OCI-LY1 (cell line): ENCODE data around the gene BTNL9.

Experiments used
- H2AFZ ChIP-seq: fragments of 200-600 bp; sonication (generic), shearing (Covaris generic); 2 replicates; pipeline ENCODE4 v1.6.0; 2014; ENCODE audit warnings: antibody characterized with exemption, mild to moderate bottlenecking, low read length
- H3F3A ChIP-seq: fragments of 200-600 bp; sonication (generic), shearing (Covaris generic); 2 replicates; pipeline ENCODE4 v1.6.0; 2014; ENCODE audit warnings: mild to moderate bottlenecking, antibody characterized with exemption, low read length, moderate library complexity; ENCODE audit not compliant: insufficient read depth
- H3K27ac ChIP-seq: fragments of 200-600 bp; sonication (generic); 2 replicates; pipeline ENCODE4 v1.5.1; 2014; ENCODE audit warnings: low read length, mixed run types, mild to moderate bottlenecking, low read depth; ENCODE audit not compliant: poor library complexity, severe bottlenecking
- H3K27me3 ChIP-seq: fragments of 200-600 bp; sonication (generic); 2 replicates; pipeline ENCODE4 v1.6.0; 2014; ENCODE audit warnings: antibody characterized with exemption, mild to moderate bottlenecking, low read length, moderate library complexity; ENCODE audit not compliant: insufficient read depth
- H3K36me3 ChIP-seq: fragments of 200-600 bp; sonication (generic); 2 replicates; pipeline ENCODE4 v1.6.1; 2014; ENCODE audit warnings: mild to moderate bottlenecking, antibody characterized with exemption, low read length, moderate library complexity, mixed read lengths; ENCODE audit not compliant: insufficient read depth
- H3K4me1 ChIP-seq: fragments of 200-600 bp; sonication (generic); 2 replicates; pipeline ENCODE4 v1.5.1; 2014; ENCODE audit warnings: mild to moderate bottlenecking, low read length, moderate library complexity; ENCODE audit not compliant: insufficient read depth, severe bottlenecking
- H3K4me2 ChIP-seq: fragments of 200-600 bp; sonication (generic), shearing (Covaris generic); 2 replicates; pipeline ENCODE4 v1.6.1; 2014; ENCODE audit warnings: low read length
- H3K4me3 ChIP-seq: fragments of 200-600 bp; sonication (generic); 2 replicates; pipeline ENCODE4 v1.5.1; 2014; ENCODE audit warnings: low read length, low read depth, mild to moderate bottlenecking, mixed read lengths; ENCODE audit not compliant: poor library complexity, severe bottlenecking
- H3K79me2 ChIP-seq: fragments of 200-600 bp; shearing (Covaris generic); 2 replicates; pipeline ENCODE4 v1.6.1; 2016; ENCODE audit warnings: mixed run types, low read length, mixed read lengths; ENCODE audit not compliant: insufficient read depth
- H3K9ac ChIP-seq: fragments of 200-600 bp; sonication (generic), shearing (Covaris generic); 2 replicates; pipeline ENCODE4 v1.6.1; 2014; ENCODE audit warnings: mild to moderate bottlenecking, low read length, mixed read lengths
- H3K9me2 ChIP-seq: fragments of 200-600 bp; sonication (generic), shearing (Covaris generic); 2 replicates; pipeline ENCODE4 v1.6.1; 2014; ENCODE audit warnings: low read depth, mild to moderate bottlenecking, low read length, mixed read lengths
- H3K9me3 ChIP-seq: fragments of 200-600 bp; shearing (Covaris generic); 2 replicates; pipeline ENCODE4 v1.6.1; 2014; ENCODE audit warnings: low read length, mixed read lengths
- H4K20me1 ChIP-seq: fragments of 200-600 bp; sonication (generic), shearing (Covaris generic); 2 replicates; pipeline ENCODE4 v1.6.0; 2016; ENCODE audit warnings: mild to moderate bottlenecking, low read length; ENCODE audit not compliant: insufficient read depth
- CTCF ChIP-seq: fragments of 200-600 bp; sonication (generic), shearing (Covaris generic); IDR thresholded peaks from 2 replicates; pipeline ENCODE4 v1.5.1; 2017; ENCODE audit warnings: mild to moderate bottlenecking, antibody characterized with exemption, low read length, moderate library complexity, mixed read lengths
- EZH2 ChIP-seq: fragments of 200-600 bp; sonication (generic), shearing (Covaris generic); IDR thresholded peaks from 2 replicates; pipeline ENCODE4 v1.8.0; 2017; ENCODE audit warnings: borderline replicate concordance, mixed run types, mild to moderate bottlenecking, antibody characterized with exemption, low read length, moderate library complexity, mixed read lengths

The BTNL9 gene

DNA sequence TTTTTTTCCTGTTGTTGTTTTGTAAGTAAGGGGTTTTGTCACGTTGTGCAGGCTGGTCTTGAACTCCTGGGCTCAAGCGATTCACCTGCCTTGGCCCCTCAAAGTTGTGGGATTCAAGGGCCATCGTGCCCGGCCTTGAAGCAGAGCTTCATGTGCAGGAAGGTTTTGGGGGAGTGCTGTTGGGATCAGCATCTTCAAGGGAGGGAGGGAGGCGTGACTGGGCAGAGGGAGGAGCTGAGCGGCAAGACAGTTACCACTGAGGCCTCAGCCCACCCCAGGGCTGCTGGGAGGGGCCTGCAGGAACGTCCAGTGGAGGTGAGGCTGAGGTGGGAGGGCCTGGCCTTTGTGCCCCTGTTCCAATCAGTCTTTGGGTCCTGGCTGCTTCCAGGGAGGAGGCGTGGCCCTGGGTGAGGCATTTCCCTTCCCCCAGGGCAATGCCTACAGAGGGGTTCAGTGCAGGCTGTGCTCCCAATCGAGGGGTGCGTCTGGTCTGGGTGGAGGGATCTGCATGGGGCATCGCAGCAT, 69.5 kb downstream of the BTNL9 start:
- Histone ChIP-seq H3K27me3 (peaks cover 11% of the 10 kb centered on the region; the same call in 1 of the 2 replicates), H4K20me1 (no peaks in the 10 kb centered on the region), H3K27ac (no peak overlapping the region), H3K4me2 (no peak overlapping the region), H3K4me3 (no peak overlapping the region), H3F3A (no peaks in the 10 kb centered on the region), H2AFZ (no peak overlapping the region), H3K9ac (no peak overlapping the region), H3K9me2 (no peaks in the 10 kb centered on the region), H3K79me2 (no peaks in the 10 kb centered on the region), H3K36me3 (no peaks in the 10 kb centered on the region; the same call in 1 of the 2 replicates), H3K9me3 (peaks cover 4% of the 10 kb centered on the region; the same call in 1 of the 2 replicates), H3K4me1 (no peaks in the 10 kb centered on the region)
- TF ChIP-seq CTCF: no peak
- TF ChIP-seq EZH2: no peak

- Histone ChIP-seq H3F3A (no peaks in the 10 kb centered on the region), H2AFZ (no peak overlapping the region), H3K36me3 (no peaks in the 10 kb centered on the region; the same call in 1 of the 2 replicates), H3K4me3 (no peak overlapping the region), H3K27ac (no peak overlapping the region), H3K9me2 (no peaks in the 10 kb centered on the region), H3K27me3 (peaks cover 21% of the 10 kb centered on the region; the same call in 1 of the 2 replicates), H3K4me2 (no peak overlapping the region), H4K20me1 (no peaks in the 10 kb centered on the region), H3K4me1 (no peaks in the 10 kb centered on the region), H3K9me3 (peaks cover 6% of the 10 kb centered on the region; the same call in 1 of the 2 replicates), H3K9ac (no peak overlapping the region), H3K79me2 (no peaks in the 10 kb centered on the region)
- TF ChIP-seq CTCF (no peak), EZH2 (no peak)
Observed at GRCh38 chr5:181111010-181111409, 70.9 kb downstream of the BTNL9 start.
